Sigmoid colon (tissue), 3 donors: ENCODE results near the gene EDDM13.

Source experiments
- POLR2A ChIP-seq, 2 donors: fragments of 450-650 bp; IDR thresholded peaks; one replicate each; pipeline ENCODE4 v1.6.1; 2016; ENCODE audit warnings: antibody characterized with exemption in 2 of 2, mild to moderate bottlenecking in 2 of 2, moderate library complexity in 2 of 2
- TF ChIP-seq, protein P1 (sequence below), 4 experiments: fragments of 450-650 bp in 3 of 4; fragments of 200-600 bp in 1 of 4; IDR thresholded peaks; one replicate each; pipeline ENCODE4 v1.5.1; 2016 to 2019; ENCODE audit warnings: antibody characterized with exemption in 4 of 4, mild to moderate bottlenecking in 3 of 4, moderate library complexity in 2 of 4

DNA sequence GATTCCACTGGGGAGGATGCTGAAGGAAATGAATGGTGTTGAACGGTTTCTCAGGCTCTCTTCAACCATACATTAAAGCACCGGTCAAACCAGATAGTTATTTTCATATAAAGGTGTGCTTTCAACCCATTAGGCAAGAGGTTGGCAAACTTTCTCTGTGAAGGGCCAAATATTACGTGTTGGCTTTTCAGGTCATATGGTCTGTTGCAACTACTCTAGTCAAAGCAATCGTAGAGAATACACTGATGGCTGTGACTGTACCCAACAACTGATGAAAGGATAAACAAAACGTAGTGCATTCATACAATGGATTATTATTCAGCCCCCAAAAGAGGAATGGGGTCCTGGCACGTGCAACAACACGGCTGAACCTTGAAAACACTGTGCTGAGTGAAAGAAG lies 36.2 kb downstream of the EDDM13 start:
- TF ChIP-seq, protein P1, sequence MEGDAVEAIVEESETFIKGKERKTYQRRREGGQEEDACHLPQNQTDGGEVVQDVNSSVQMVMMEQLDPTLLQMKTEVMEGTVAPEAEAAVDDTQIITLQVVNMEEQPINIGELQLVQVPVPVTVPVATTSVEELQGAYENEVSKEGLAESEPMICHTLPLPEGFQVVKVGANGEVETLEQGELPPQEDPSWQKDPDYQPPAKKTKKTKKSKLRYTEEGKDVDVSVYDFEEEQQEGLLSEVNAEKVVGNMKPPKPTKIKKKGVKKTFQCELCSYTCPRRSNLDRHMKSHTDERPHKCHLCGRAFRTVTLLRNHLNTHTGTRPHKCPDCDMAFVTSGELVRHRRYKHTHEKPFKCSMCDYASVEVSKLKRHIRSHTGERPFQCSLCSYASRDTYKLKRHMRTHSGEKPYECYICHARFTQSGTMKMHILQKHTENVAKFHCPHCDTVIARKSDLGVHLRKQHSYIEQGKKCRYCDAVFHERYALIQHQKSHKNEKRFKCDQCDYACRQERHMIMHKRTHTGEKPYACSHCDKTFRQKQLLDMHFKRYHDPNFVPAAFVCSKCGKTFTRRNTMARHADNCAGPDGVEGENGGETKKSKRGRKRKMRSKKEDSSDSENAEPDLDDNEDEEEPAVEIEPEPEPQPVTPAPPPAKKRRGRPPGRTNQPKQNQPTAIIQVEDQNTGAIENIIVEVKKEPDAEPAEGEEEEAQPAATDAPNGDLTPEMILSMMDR (IDR thresholded peaks at IDR 0.05), result no peak
- TF ChIP-seq POLR2A (IDR thresholded peaks at IDR 0.05), result no peak
